HepG2 (cell line): ENCODE data around the gene CCDC142. TPM values are rescaled to one million over a fixed set of nuclear protein-coding genes. Genes with fewer than 3 reads are reported as not detected.

Experiments used
- KLF15 ChIP-seq: sonication (generic); formaldehyde crosslinking; IDR thresholded peaks from 2 replicates; pipeline ENCODE4 v1.8.1; 2023; ENCODE audit warnings: borderline replicate concordance, mild to moderate bottlenecking, inconsistent platforms, missing genetic modification reagents, mixed read lengths
- MED1 ChIP-seq: sonication (generic); formaldehyde crosslinking; IDR thresholded peaks from 2 replicates; pipeline ENCODE4 v1.4.0; 2020; ENCODE audit warnings: missing genetic modification reagents
- PLRG1 ChIP-seq: fragments of 450-650 bp; conservative IDR thresholded peaks from 2 replicates; pipeline ENCODE4 v1.6.1; 2016
- REL ChIP-seq: sonication (generic); formaldehyde crosslinking; conservative IDR thresholded peaks from 2 replicates; pipeline ENCODE4 v1.8.0; 2022; ENCODE audit warnings: mild to moderate bottlenecking, missing genetic modification reagents, moderate library complexity
- SP1 ChIP-seq, 2 experiments: fragments of 450-650 bp in 1 of 2; sonication (generic) in 1 of 2; formaldehyde crosslinking in 1 of 2; IDR thresholded peaks; 2 replicates each; pipeline versions ENCODE4 v1.4.0 to v1.6.1; 2016 to 2020; ENCODE audit warnings: missing genetic modification reagents in 1 of 2
- SP5 ChIP-seq: IDR thresholded peaks from 2 replicates; pipeline ENCODE4 v1.6.1; 2016; ENCODE audit warnings: low read depth, borderline replicate concordance
- SSRP1 ChIP-seq: IDR thresholded peaks from 2 replicates; pipeline ENCODE4 v1.6.1; 2016; ENCODE audit warnings: control low read depth
- TARDBP ChIP-seq: sonication (generic); formaldehyde crosslinking; IDR thresholded peaks from 2 replicates; pipeline ENCODE4 v1.8.0; 2022; ENCODE audit warnings: mild to moderate bottlenecking, missing genetic modification reagents
- ZBTB3 ChIP-seq: sonication (generic); formaldehyde crosslinking; IDR thresholded peaks from 2 replicates; pipeline ENCODE4 v1.4.0; 2020; ENCODE audit warnings: low read depth, mild to moderate bottlenecking, moderate library complexity, missing genetic modification reagents, borderline replicate concordance
- ZEB1 ChIP-seq: IDR thresholded peaks from 2 replicates; pipeline ENCODE4 v1.6.1; 2012; ENCODE audit warnings: mild to moderate bottlenecking, low read depth, inconsistent platforms; ENCODE audit not compliant: insufficient replicate concordance
- ZNF275 ChIP-seq: sonication (generic); formaldehyde crosslinking; IDR thresholded peaks from 2 replicates; pipeline ENCODE4 v1.8.0; 2022; ENCODE audit warnings: missing genetic modification reagents, mild to moderate bottlenecking, inconsistent platforms, borderline replicate concordance
- ZNF724P ChIP-seq: sonication (generic); formaldehyde crosslinking; IDR thresholded peaks from 2 replicates; pipeline ENCODE4 v1.8.0; 2022; ENCODE audit warnings: missing genetic modification reagents, borderline replicate concordance
- polyA plus RNA-seq, 8 experiments: library from polyadenylated mRNA; depleted of rRNA in 3 of 8; stranded (reverse) in 7 of 8; unstranded in 1 of 8; fragments of >200 nt; fragmentation: Illumina TruSeq in 4 of 8; extraction: Trizol in 4 of 8; gene quantifications; 2 replicates each; pipeline versions ENCODE4 v1.2.1 to v1.2.3, GENCODE V29; 2011 to 2016; ENCODE audit warnings: low read depth in 4 of 8, missing spikeins in 1 of 8, mixed read lengths in 1 of 8; ENCODE audit not compliant: insufficient read depth in 1 of 8
- total RNA-seq, 5 experiments: library from RNA; depleted of rRNA; stranded (reverse); fragments of >200 nt; fragmentation: Illumina TruSeq; extraction: Trizol; gene quantifications; 2 replicates each; pipeline ENCODE4 v1.2.3, GENCODE V29; 2016; ENCODE audit warnings: low read depth in 1 of 5
- TF ChIP-seq, protein P1 (sequence below): sonication (generic); formaldehyde crosslinking; IDR thresholded peaks from 2 replicates; pipeline ENCODE4 v1.4.0; 2020; ENCODE audit warnings: mild to moderate bottlenecking, missing genetic modification reagents
- TF ChIP-seq, protein P2 (sequence below): fragments of 450-650 bp; IDR thresholded peaks from 2 replicates; pipeline ENCODE4 v1.6.1; 2017; ENCODE audit warnings: mild to moderate bottlenecking
- TF ChIP-seq, protein P3 (sequence below): IDR thresholded peaks from 2 replicates; pipeline ENCODE4 v1.4.0; 2020; ENCODE audit warnings: mild to moderate bottlenecking, missing genetic modification reagents

The CCDC142 gene
- total and polyA plus RNA-seq, 2 of the 13 experiments (the other 11 are each of a cell fraction or from before 2014, with no cell fraction given): 14.7 to 30.4 TPM

DNA sequence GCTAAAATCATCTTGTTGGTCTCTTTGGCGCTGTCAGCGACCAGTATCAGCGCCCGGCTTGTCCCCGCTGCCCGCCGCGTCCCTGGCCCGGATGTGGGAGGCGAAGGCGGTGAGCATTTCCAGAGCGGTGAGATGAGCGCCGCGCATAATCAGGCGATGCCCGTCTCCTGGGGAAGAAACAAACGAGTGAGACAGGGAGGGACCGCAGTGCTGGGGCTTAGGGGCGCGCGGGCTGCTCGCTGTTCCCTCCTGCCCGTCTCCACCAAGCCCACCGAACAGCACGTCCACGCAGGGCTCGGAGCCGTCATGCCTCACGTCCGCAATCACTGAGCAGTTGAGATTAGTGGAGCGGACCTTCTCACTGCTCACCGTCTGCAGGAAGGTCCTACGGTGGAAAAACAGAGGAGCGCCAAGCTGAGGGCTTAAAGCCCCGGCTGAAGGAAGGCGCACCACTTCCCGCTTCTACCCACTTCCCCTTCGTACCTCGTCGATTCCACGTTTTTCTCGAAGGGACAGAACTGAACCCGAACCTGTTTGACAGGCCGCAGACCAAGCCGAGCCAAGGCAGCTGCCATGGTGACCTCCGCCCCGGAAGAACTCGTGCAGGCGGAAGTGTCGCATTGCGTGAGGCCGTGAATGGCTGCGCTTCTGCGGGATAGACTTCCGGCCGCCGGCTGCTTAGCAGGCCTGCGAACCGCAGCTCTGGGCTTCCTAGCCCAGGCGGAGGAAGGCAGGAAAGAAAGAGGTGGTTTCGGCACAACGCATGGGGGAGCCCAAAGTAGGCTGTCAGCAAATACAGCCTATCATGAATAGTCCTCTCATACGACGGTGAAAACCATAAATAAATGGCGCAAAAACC is 10.5 kb downstream of the CCDC142 start, which contains the start of gene MRPL53 (continued):
- TF ChIP-seq REL (CRISPR knock-in tag) (no peak; the same call in 1 of the 2 replicates), ZEB1 (peak; percentile 81), PLRG1 (no peak), SSRP1 (peak; percentile 99), ZNF724P (peak; percentile 88; the same call in 1 of the 2 replicates), TARDBP (CRISPR knock-in tag) (peak; percentile 99), SP1 (IDR thresholded peaks at IDR 0.05) (no peak), SP1 (CRISPR knock-in tag; IDR thresholded peaks at IDR 0.05) (peak; percentile 85), KLF15 (CRISPR knock-in tag) (peak; percentile 49; the same call in 1 of the 2 replicates), SP5 (peak; percentile 46; the same call in 1 of the 2 replicates), ZNF275 (CRISPR knock-in tag) (peak; percentile 56; the same call in 1 of the 2 replicates), ZBTB3 (CRISPR knock-in tag) (peak; percentile 69), MED1 (CRISPR knock-in tag) (peak; percentile 88)
- TF ChIP-seq, protein P1, sequence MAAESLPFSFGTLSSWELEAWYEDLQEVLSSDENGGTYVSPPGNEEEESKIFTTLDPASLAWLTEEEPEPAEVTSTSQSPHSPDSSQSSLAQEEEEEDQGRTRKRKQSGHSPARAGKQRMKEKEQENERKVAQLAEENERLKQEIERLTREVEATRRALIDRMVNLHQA (CRISPR knock-in tag): no peak
- TF ChIP-seq, protein P2, sequence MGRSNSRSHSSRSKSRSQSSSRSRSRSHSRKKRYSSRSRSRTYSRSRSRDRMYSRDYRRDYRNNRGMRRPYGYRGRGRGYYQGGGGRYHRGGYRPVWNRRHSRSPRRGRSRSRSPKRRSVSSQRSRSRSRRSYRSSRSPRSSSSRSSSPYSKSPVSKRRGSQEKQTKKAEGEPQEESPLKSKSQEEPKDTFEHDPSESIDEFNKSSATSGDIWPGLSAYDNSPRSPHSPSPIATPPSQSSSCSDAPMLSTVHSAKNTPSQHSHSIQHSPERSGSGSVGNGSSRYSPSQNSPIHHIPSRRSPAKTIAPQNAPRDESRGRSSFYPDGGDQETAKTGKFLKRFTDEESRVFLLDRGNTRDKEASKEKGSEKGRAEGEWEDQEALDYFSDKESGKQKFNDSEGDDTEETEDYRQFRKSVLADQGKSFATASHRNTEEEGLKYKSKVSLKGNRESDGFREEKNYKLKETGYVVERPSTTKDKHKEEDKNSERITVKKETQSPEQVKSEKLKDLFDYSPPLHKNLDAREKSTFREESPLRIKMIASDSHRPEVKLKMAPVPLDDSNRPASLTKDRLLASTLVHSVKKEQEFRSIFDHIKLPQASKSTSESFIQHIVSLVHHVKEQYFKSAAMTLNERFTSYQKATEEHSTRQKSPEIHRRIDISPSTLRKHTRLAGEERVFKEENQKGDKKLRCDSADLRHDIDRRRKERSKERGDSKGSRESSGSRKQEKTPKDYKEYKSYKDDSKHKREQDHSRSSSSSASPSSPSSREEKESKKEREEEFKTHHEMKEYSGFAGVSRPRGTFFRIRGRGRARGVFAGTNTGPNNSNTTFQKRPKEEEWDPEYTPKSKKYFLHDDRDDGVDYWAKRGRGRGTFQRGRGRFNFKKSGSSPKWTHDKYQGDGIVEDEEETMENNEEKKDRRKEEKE: no peak
- TF ChIP-seq, protein P3, sequence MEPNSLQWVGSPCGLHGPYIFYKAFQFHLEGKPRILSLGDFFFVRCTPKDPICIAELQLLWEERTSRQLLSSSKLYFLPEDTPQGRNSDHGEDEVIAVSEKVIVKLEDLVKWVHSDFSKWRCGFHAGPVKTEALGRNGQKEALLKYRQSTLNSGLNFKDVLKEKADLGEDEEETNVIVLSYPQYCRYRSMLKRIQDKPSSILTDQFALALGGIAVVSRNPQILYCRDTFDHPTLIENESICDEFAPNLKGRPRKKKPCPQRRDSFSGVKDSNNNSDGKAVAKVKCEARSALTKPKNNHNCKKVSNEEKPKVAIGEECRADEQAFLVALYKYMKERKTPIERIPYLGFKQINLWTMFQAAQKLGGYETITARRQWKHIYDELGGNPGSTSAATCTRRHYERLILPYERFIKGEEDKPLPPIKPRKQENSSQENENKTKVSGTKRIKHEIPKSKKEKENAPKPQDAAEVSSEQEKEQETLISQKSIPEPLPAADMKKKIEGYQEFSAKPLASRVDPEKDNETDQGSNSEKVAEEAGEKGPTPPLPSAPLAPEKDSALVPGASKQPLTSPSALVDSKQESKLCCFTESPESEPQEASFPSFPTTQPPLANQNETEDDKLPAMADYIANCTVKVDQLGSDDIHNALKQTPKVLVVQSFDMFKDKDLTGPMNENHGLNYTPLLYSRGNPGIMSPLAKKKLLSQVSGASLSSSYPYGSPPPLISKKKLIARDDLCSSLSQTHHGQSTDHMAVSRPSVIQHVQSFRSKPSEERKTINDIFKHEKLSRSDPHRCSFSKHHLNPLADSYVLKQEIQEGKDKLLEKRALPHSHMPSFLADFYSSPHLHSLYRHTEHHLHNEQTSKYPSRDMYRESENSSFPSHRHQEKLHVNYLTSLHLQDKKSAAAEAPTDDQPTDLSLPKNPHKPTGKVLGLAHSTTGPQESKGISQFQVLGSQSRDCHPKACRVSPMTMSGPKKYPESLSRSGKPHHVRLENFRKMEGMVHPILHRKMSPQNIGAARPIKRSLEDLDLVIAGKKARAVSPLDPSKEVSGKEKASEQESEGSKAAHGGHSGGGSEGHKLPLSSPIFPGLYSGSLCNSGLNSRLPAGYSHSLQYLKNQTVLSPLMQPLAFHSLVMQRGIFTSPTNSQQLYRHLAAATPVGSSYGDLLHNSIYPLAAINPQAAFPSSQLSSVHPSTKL: no peak
